Measurements from ENCODE around the gene DPCD.

- TF ChIP-seq POLR2A (IDR thresholded peaks at IDR 0.05; ENCODE audit: extremely low read depth, insufficient read length) (no peak), MAX (IDR thresholded peaks at IDR 0.05; ENCODE audit: low read depth, low read length) (no peak), CTCF (IDR thresholded peaks at IDR 0.05; ENCODE audit: low read depth, low read length) (no peak)
These were observed 29.2 kb upstream of the DPCD start for GRCh38 chr10:101558671-101559595.

Data from NB4 (cell line).